GM23338 (cell line): ENCODE measurements around the gene ARPC2.

ENCODE experiments used
- EZH2phosphoT487 ChIP-seq: fragments of 200-600 bp; sonication (generic); IDR thresholded peaks from one replicate; pipeline ENCODE4 v1.8.1; 2018; ENCODE audit warnings: antibody characterized with exemption; ENCODE audit not compliant: unreplicated experiment
- TF ChIP-seq, protein P1 (sequence below), 2 experiments: fragments of 200-600 bp in 1 of 2; sonication (generic) in 1 of 2; conservative IDR thresholded peaks; 2 replicates each; pipeline versions ENCODE4 v1.5.1 to v1.6.1; 2016 to 2017; ENCODE audit warnings: antibody characterized with exemption in 2 of 2, low read depth in 2 of 2, mild to moderate bottlenecking in 2 of 2, moderate library complexity in 1 of 2
- TF ChIP-seq, protein P2 (sequence below): IDR thresholded peaks from one replicate; pipeline ENCODE4 v1.6.1; 2018; ENCODE audit warnings: antibody characterized with exemption; ENCODE audit not compliant: unreplicated experiment

- TF ChIP-seq, protein P1, sequence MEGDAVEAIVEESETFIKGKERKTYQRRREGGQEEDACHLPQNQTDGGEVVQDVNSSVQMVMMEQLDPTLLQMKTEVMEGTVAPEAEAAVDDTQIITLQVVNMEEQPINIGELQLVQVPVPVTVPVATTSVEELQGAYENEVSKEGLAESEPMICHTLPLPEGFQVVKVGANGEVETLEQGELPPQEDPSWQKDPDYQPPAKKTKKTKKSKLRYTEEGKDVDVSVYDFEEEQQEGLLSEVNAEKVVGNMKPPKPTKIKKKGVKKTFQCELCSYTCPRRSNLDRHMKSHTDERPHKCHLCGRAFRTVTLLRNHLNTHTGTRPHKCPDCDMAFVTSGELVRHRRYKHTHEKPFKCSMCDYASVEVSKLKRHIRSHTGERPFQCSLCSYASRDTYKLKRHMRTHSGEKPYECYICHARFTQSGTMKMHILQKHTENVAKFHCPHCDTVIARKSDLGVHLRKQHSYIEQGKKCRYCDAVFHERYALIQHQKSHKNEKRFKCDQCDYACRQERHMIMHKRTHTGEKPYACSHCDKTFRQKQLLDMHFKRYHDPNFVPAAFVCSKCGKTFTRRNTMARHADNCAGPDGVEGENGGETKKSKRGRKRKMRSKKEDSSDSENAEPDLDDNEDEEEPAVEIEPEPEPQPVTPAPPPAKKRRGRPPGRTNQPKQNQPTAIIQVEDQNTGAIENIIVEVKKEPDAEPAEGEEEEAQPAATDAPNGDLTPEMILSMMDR (conservative IDR thresholded peaks at IDR 0.05; ENCODE audit: low read depth in 2 of 2), result no peak
- TF ChIP-seq, protein P2, sequence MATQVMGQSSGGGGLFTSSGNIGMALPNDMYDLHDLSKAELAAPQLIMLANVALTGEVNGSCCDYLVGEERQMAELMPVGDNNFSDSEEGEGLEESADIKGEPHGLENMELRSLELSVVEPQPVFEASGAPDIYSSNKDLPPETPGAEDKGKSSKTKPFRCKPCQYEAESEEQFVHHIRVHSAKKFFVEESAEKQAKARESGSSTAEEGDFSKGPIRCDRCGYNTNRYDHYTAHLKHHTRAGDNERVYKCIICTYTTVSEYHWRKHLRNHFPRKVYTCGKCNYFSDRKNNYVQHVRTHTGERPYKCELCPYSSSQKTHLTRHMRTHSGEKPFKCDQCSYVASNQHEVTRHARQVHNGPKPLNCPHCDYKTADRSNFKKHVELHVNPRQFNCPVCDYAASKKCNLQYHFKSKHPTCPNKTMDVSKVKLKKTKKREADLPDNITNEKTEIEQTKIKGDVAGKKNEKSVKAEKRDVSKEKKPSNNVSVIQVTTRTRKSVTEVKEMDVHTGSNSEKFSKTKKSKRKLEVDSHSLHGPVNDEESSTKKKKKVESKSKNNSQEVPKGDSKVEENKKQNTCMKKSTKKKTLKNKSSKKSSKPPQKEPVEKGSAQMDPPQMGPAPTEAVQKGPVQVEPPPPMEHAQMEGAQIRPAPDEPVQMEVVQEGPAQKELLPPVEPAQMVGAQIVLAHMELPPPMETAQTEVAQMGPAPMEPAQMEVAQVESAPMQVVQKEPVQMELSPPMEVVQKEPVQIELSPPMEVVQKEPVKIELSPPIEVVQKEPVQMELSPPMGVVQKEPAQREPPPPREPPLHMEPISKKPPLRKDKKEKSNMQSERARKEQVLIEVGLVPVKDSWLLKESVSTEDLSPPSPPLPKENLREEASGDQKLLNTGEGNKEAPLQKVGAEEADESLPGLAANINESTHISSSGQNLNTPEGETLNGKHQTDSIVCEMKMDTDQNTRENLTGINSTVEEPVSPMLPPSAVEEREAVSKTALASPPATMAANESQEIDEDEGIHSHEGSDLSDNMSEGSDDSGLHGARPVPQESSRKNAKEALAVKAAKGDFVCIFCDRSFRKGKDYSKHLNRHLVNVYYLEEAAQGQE, result no peak
- TF ChIP-seq EZH2phosphoT487, result no peak
Observed at GRCh38 chr2:218275371-218276072, 58.5 kb downstream of the ARPC2 start.
